CD4-positive, alpha-beta T cell treated with Interleukin-6 at 100 ng/mL for 8 hours (primary cell): ENCODE measurements around the gene EZH2.

Experiments
- DNase-seq: peaks from one replicate; pipeline ENCODE4 v3.0.0-alpha.2; 2020; ENCODE audit warnings: mixed read lengths, low spot score

The EZH2 gene

DNA sequence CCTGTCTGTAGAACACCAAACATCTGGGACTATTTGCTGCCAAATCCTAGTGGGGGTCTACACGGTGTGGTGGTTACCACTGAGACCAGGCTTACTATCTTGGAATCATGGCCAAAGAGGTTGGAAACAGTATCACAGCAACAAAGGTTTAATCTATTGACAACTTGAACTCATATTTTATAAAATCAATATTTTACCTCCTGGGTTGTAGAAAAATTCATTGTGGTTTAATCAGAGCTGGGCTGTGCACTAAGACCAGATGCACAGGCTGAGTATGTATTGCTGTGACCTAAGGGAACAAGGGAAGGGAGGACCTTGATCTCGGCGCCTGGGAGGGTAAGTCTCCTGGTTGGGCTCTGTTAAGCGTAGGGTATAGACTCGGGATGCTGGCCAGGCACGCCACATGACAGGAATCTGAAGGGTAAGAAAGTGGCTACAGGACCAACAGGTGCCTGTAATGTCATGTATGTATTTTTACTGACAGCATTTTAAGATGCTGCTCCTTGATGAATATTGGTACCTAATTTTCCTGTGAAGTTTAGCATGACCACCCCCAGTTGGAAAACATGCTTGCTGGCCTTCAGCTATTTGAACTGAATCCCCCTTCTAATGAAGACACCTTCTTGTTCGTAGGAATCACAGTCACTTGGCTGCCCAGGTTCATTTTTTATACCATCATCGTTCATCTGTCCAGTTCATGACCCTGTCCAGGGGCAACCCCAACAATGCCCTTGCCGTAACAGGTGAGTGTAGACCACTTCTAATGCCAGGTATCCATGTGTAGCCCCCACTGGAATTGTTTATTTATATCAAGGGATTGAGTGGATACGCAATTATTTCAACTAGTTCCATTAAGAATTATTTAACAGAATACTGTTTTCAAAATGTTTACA, 79.5 kb downstream of the EZH2 start:
- DNase-seq: no peak

DNA sequence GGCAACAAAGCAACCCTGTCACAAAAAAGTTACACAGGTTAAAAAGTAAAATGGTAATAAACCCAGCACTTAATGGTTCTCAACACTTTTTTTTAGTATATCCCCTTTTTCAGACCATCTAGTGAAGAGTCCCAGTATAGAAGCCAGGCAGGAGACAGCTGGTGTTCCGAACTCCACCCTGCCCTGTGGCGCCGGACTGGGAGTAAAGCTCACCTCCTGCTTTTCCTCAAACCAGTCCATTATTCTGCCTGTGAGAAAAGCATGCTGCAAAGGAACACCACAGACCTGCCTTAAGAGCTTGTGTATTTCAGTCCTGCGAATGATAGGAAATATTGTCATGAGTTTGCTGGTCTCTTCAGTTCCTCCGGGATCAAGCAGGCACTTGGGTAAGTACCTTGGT, 81.0 kb downstream of the EZH2 start:
- DNase-seq: no peak

DNA sequence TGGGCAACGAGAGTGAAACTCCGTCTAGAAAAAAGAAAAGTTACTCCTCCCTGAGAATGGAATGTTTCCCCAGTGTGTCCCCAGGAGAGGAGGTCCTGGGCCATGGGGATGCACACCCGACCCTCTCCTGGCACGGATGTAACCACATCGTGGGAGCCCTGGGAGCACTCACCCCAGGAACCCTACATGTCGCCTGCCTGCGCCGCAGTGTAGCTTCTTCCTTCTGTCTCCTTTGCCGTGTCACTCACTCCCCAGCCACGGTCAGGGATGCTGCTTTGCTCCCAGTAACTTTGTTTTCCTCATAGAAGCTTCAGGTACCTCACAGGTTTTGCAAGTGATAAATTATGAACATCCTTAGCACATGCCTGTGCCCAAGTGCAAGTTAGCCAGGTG, 82.0 kb downstream of the EZH2 start:
- DNase-seq: no peak

GRCh38 chr7:148800677-148801076, 83.4 kb downstream of the EZH2 start:
- no peak for DNase-seq

DNA sequence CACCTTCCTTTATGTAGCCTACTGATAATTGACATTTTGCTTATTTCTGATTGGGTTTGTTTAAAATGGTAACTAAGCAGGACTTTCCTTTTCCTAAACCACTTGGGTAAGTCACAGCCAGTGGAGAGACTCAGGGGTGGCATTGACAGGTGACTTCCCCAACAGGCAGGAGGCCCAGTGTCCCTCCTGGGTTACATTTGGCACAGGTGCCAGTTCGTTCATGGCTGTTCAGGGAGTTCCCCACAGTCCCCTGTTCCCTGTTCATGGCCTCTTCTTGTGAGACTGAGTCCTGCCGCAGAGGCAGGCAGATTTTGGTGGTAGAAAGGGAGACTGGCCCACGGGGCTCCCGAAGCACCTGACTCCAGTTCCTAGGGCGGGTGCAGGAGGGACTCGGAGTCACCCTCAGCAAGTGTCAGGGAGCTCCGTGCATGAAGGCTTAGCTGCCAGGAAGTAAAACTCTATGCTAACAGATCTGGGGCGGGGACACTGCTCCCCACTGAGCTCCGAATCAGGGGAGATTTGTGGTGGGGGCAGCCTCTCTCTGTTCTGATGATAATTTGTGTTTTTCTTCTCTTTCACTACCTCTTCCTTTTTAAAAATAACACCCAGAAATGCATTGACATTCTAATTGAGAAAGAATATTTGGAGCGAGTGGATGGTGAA, 84.1 kb downstream of the EZH2 start:
- no peak for DNase-seq

GRCh38 chr7:148796841-148797240, 87.2 kb downstream of the EZH2 start:
- DNase-seq: no peak

GRCh38 chr7:148794476-148794875, 89.6 kb downstream of the EZH2 start:
- no peak for DNase-seq

GRCh38 chr7:148793590-148793989, 90.5 kb downstream of the EZH2 start:
- DNase-seq: no peak

- DNase-seq: no peak
These were observed 92.5 kb downstream of the EZH2 start for GRCh38 chr7:148791546-148791945.

DNA sequence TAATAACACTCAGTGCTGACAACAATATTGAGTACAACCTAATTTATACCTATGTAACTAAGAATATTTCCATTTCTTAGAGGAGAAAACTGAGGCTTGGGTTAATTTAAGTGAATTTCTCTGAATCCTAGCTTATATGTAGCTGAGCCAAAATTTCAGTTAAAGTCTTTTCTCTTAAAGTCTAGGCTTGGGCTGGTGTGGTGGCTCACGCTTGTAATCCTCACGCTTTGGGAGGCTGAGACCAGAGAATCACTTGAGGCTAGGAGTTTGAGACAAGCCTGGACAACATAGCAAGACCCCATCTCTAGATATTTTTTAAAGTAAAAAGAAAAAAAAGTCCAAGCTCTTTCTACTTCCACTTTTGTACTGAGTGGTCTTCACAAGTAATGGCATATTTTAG, 93.2 kb downstream of the EZH2 start:
- DNase-seq: no peak

DNA sequence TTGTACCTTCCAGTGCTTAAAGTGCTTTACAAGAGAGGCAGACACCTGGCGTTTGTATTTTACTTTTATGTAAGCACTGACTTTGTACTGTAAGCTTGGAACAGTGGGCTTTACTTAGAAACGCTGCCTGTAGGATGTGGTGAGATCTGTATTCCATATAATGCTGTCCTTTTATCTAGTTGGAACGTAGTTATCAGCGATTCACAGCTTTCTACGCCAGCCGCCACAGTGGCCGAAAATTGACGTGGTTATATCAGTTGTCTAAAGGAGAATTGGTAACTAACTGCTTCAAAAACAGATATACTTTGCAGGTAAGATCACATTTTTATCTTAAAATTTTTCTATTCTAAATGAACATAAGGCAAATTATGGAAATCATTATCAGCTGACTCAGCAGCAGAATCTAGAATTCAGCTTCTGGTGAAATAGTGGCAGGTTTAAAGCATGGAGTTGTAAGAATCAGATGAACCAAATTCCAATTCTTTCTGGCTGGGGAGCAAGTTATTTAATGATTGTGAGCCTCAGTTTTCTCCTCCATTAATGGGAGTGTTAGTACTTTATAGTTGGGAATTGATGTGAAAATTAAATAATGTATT, 93.9 kb downstream of the EZH2 start:
- DNase-seq: no peak

DNA sequence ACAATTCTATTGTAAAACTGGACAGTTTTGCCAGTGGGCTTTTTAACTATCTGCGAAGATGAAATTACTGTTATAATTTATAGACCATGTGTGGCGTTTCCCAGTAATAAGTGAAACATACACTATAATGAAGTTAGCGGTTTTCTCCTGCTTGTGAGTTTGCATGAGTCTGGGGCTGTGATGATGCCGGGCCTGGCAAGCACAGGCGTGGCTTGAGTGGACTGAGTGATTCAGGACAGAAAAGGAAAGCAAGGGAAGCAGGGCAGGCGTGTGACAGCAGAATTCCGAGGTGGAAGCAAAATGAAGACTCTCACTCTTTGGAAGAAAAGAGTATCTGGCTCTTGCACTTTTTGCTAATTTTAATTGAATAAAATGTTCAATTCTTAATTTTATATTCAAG, 94.9 kb downstream of the EZH2 start:
- DNase-seq: no peak

DNA sequence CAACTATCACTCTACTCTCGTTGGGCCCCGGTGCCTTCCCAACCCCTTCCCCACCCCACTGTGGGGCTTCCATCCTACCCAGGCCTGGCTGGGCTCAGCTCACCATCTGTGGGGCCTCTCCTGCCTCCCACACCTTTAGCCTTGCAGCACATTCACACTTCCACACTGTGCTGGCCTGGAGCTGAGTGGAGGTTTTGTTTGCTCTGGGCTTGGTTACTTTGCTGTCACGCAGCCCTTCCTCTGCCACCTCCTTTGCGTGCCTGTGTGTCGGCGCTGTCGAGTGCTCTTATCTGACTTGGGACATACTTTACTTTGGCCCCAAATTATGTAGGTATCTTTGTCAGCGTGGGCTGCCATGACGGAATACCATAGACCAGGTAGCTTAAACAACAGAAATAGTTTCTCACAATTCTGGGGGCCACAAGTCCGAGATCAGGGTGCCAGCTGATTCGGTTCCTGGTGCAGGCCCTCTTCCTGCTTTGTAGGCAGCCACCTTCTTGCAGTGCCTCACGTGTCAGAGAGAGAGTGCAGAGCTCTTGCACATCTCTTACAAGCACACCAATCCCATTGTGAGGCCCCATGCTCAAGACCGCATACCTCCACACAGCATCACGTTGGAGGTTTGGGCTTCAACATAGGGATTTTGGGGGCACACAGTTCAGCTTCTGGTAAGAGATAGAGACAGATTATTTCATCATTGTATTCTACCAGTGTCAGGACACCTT, 96.4 kb downstream of the EZH2 start:
- DNase-seq: no peak

DNA sequence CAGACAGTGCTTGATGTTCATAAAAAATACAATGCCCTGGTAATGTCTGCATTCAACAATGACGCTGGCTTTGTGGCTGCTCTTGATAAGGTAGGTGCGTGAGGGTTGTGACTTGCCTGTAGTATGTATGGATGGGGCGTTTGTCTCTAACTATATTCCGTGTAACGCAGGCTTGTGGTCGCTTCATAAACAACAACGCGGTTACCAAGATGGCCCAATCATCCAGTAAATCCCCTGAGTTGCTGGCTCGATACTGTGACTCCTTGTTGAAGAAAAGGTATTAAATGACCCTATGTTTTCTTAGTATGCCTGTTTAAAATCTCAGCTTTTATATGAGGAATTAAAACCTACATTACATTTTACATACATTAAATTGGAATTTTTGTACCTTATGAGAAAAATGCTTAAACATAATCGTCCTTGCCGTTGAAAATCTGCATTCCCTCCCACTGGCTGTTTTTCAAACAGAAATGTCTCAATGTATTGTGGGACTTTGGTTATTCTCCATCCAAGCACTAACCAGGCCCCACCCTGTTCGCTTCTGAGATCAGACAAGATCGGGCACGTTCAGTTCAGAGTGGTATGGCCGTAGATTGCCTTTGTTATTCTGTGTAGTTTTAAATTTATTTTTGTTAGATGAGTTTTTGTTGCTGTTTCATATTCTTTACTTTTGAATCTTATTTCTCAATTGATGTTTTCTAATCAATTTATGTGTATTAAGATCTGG, 100.1 kb downstream of the EZH2 start:
- no peak for DNase-seq

DNA sequence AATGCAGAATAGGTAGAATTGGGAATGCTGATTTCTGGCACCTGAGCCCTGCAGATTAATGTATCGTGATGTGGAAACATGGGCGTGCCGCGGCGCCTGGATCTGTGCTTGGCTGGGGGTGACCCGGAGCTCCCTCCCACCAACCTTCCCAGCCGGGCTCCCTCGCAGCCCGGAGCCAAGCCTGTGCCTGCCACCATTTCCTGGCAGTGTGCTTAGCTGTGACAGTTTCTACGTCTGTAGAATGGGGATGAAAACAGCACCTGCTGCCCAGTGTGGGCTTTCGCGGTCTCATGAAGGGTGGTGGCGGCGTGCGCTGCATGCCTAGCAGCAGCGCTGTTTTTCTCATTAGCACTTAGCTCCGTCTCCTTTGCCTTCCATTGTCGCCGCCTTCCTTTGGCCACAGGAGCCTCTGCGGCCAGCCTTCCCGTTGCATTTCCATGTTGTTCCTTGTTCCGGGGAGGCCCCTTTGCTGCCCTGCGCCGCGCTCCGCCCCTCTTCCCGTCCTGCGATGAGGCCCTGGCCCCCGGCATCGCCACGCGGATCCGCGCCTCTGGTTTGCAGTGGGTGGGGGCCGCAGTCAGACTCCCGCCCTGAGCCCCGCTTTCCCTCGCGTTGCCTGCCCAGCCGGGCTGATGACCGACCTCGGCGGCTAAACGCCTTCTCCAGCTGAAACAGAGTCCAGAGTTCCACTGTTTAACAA, 101.2 kb downstream of the EZH2 start:
- DNase-seq: no peak

DNA sequence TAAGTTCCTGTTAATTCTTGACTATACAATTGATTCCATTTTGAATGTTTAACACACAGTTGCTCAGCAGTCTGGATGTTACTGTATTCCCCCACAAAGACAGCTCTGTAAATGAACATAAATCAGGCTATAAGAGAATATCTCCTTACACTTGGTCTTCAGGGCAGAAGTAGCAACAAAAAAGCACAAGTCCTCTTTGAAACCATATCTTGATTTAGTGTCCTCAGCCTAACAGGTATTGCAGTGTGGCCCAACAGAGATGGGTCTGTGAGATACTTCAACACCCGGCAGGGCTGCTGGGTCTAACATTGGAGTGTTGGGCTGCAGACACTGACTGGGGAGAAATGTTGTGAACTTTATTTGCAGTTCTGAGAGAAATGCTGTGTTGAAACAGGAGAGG, 109.6 kb downstream of the EZH2 start:
- DNase-seq: no peak

DNA sequence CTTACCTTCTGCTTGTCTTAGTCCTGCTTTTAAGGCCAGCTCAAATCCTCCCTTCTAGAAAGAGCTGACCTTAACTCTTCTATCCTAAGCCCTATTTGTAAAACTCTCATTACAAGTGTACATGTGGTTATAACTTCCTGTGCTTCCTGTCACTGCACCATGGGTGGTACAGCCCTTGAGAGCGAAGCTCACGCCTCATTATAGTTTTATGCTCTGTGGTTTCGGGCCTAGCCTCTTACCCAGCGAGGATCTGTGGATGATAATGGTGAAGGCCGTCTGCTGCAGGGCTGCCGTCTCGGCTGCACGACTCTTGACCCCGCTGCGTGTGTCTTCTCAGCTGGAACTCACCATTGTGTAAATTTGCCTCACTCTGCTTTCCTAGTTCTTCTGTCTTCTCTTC, 110.8 kb downstream of the EZH2 start:
- peak; percentile 50 for DNase-seq

DNA sequence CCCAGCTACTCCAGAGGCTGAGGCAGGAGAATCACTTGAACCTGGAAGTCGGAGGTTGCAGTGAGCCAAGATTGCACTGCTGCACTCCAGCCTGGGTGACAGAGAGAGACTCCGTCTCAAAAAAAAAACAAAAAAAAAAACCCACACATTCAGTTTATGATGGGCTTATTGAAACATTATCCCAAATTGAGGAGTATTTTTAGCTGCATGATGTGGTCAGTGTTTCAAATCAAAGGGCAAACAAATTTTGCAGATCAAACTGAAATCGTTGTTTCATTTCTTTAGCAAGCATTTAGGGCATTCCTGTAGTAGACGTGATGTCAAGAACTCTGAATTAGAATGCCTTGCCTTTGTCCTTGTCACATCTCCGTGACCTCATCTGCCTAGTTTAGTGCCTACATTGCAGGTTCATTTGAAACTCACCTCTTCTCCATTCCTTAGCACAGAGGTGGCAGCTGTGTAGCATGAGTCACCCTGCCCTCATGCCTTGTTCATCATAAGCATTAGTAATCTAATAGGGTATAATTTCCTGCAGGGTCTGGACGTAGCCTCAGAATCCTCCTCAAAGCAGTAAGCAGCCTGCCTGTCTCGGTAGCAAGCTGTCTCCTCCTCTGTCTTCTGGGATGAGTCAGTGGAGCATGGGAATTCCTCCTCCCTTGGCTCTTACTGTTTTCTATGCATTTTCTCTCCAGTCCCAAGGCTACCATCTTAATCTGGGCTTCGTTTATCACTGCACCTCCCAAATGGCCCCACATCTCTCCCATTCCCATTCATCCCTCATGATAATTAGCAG, 111.6 kb downstream of the EZH2 start:
- DNase-seq: peak; percentile 24

DNA sequence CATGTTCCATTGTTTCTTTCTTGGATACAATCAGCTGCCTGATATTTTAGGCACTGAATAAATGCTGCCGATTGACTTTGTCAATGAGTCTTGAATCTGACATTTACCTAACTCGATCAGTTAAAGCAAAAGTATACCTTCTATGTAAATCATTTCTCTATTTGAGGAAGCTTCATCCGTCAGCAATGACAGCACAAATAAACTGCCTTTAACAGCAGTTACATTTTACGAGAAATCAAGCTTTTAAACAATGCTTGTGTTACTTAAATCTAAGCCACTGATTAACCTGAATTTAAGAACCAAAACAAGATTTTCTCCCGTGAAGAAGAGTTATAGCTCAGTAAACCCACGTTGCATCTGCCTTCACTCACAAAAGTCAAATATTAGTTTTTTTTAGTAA, 114.1 kb downstream of the EZH2 start:
- DNase-seq: no peak

- no peak for DNase-seq
These were observed 120.5 kb downstream of the EZH2 start for GRCh38 chr7:148763622-148764021.
